GM18951 (cell line): ENCODE measurements around the gene TRAPPC14.

Source experiments
- POLR2A ChIP-seq: IDR thresholded peaks from 4 replicates; pipeline ENCODE4 v1.6.1; 2011; ENCODE audit warnings: mild to moderate bottlenecking; ENCODE audit not compliant: insufficient read length, insufficient read depth; ENCODE audit errors: extremely low read depth
- in situ Hi-C: fragments of 300-500 bp; cut with MboI; formaldehyde crosslinking; loops from one replicate; pipeline ENCODE4 v1.12.0; 2022; ENCODE audit warnings: low sequenced_read_pairs, mixed read lengths, inconsistent platforms; ENCODE audit not compliant: unreplicated experiment

Gene TRAPPC14

GRCh38 chr7:100177045-100178001, 18.8 kb upstream of the TRAPPC14 start, which contains the start of the genes GPC2 and STAG3:
Gene GPC2, minus strand, starts transcription at chr7:100177381. Its CDS starts 182 bp downstream, at chr7:100177199.
Gene STAG3, plus strand, starts transcription at chr7:100177918. Its CDS starts 2,639 bp downstream, at chr7:100180557.
- peak; percentile 59 for TF ChIP-seq POLR2A
- in situ Hi-C loops = no loop called here

GRCh38 chr7:100176096-100177044, 17.8 kb upstream of the TRAPPC14 start:
- in situ Hi-C loops = no loop called here
- no peak for TF ChIP-seq POLR2A

- no peak for TF ChIP-seq POLR2A
- in situ Hi-C loops = no loop called here
These were observed 16.9 kb upstream of the TRAPPC14 start for GRCh38 chr7:100175296-100175935.

GRCh38 chr7:100174582-100174981, 16.1 kb upstream of the TRAPPC14 start:
- TF ChIP-seq POLR2A = no peak
- in situ Hi-C loops = no loop called here

GRCh38 chr7:100173806-100174495, 15.4 kb upstream of the TRAPPC14 start:
- TF ChIP-seq POLR2A = no peak
- in situ Hi-C loops = no loop called here

- TF ChIP-seq POLR2A = no peak
- in situ Hi-C loops = no loop called here
These were observed 13.3 kb upstream of the TRAPPC14 start for GRCh38 chr7:100171840-100172239.

GRCh38 chr7:100171087-100171681, 12.7 kb upstream of the TRAPPC14 start:
- in situ Hi-C loops = no loop called here

GRCh38 chr7:100170101-100170897, 11.8 kb upstream of the TRAPPC14 start:
- in situ Hi-C loops = no loop called here
- TF ChIP-seq POLR2A = no peak

More at GRCh38 chr7:100171087-100171681, 12.7 kb upstream of the TRAPPC14 start:
- TF ChIP-seq POLR2A = no peak

- no peak for TF ChIP-seq POLR2A
- in situ Hi-C loops = no loop called here
These were observed 10.8 kb upstream of the TRAPPC14 start for GRCh38 chr7:100169147-100169850.

GRCh38 chr7:100167912-100168323, 9.4 kb upstream of the TRAPPC14 start:
- TF ChIP-seq POLR2A = no peak
- in situ Hi-C loops = no loop called here
